NCI-H460 (cell line): ENCODE data around the gene METTL18. TPM values are rescaled to one million over a fixed set of nuclear protein-coding genes. Genes with fewer than 3 reads are reported as not detected.

Source experiments
- DNase-seq: peaks from one replicate; pipeline ENCODE4 v3.0.0-alpha.2; 2016; ENCODE audit warnings: low read depth; ENCODE audit errors: extremely low read depth
- total RNA-seq: library from RNA; depleted of rRNA; stranded (reverse); fragments of >200 nt; shearing (Covaris generic); gene quantifications from 2 replicates; pipeline ENCODE4 v1.2.3, GENCODE V29; 2014; rRNA removed

Gene METTL18
- total RNA-seq, 1 experiment from 2014 or later: 20.8 TPM

GRCh38 chr1:169788402-169788801, 6.3 kb downstream of the METTL18 start:
- DNase-seq: no peak

- DNase-seq: no peak
These were observed 7.7 kb downstream of the METTL18 start for GRCh38 chr1:169786974-169787373.

- no peak for DNase-seq
These were observed 9.4 kb downstream of the METTL18 start for GRCh38 chr1:169785267-169785666.

DNA sequence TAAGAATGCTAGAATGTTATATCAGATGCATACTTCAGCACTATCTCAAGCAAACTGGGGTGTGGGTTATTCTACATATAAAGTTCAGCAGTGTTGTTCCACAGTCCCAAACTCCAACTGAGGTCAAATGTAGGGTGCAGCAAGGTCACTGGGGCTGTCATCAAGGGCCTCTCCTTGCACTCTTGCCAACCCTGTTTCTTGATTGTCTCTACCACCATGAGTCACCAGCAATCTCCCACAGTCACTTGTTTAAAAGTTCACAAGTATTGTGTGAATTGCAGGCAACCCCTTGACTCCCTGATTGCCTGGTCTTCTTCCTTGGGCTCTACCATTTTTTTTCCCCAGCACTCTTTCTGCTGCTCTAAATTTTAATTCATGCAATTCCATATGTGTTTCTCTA, 10.6 kb downstream of the METTL18 start:
- no peak for DNase-seq

GRCh38 chr1:169782596-169782995, 12.1 kb downstream of the METTL18 start:
- no peak for DNase-seq

DNA sequence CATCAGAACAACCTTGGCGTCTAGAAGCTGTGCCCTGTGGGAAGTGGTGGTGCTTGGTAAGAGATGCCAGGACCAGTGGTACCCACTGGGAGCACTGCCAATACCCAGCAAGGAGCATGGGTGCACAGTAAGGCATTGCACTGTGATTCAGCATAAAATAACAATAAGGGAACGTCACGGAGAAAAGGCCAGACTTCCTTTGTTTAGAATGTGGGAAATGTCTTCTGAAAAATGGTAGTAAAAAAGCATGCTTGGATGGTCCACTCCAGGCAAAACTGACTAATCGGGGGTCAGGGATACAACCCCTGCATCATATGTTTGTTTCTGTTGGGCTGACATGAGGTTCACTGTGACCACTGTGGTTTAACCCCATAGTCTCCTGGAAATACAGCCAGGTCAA, 14.7 kb downstream of the METTL18 start:
- no peak for DNase-seq

GRCh38 chr1:169779150-169779549, 15.6 kb downstream of the METTL18 start:
- no peak for DNase-seq

- no peak for DNase-seq
These were observed 18.3 kb downstream of the METTL18 start for GRCh38 chr1:169776440-169776839.

DNA sequence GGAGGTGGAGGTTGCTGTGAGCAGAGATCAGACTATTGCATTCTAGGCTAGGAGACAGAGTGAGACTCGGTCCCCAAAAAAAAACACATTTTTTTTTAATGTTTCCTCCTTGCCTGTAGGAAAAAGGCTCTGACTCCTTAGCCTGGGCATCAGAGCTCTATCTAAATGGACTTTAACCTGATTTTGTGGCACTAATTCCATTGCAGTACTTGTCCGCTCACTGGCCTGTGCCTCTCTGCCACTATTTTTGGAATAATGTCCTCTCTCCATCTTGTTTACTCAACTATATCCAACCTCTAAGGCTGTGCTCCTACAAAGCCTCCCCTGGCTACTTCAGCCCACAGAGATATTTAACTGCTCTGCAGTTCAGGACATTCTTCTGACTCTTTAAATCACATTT, 26.5 kb downstream of the METTL18 start:
- no peak for DNase-seq

DNA sequence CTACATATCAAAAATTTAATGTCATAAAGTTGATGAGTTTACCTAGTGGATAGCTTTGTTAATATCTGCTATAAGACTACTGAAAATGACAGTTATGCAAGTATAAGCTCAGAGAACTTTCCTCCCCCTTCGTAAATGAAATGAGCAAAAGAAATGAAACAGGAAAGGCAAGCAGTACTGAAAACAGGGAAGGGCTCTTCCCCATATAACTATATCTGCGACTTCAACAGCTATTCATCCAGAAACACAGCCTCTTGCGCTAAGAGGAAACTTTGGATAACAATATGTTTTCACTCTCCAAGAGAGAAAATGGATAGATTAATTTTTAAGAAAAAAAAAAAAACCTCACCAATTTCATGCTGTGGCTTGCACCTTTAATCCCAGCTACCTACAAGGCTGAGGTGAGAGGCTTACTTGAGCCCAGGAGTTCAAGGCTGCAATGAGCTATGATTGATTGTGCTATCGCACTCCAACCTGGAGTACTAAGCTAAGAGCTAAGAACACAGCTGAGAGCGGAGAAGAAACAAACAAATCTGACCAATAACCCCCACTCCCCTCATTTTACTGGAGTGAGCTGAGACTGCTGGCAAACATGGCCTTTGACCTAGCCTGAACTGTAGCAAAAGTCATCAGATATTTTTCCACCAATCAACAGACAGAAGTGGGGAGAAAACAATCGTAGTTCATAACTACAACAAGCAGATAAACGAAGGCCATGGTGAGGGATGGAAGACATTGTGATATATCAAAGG, 29.0 kb downstream of the METTL18 start:
- no peak for DNase-seq

GRCh38 chr1:169764919-169765318, 29.8 kb downstream of the METTL18 start:
- DNase-seq: no peak

DNA sequence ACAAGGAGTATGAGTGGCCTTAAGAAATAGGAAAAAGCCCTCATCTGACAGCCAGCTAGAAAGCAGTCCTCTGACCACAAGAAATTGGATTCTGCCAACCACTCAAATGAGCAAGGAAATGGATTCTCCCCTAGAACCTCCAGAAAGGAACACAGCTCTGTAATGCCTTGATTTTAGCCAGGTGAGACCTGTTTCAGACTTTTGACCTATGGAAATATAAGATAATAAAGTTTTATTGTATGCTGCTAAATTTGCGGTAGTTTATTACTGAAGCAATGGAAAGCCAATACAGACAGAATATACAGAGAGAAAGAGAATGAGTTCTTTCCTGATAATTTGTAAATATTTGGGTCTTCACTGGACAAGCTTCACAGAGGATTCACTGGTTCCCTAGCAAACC, 32.0 kb downstream of the METTL18 start:
- no peak for DNase-seq

- DNase-seq: no peak
These were observed 35.7 kb downstream of the METTL18 start for GRCh38 chr1:169759038-169759437.

- DNase-seq: no peak
These were observed 41.2 kb downstream of the METTL18 start for GRCh38 chr1:169753549-169753948.

DNA sequence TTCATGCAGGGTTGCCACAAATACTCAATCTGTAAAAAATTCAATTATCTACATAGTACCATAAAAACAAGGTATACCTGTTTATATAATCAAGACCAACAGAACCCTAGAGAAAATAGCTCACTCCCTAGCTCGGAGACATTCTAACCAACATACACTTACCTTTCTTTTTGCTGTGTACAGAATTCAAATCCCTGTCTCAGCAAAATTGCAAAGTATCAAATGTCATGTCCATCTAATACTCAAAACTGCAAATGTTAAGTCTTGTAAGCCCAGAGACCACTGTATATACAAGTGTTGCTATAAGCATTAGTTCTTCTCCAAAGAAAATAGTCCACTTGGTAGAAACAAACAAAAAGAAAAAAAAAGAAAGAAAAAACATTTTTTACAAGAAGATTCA, 44.7 kb downstream of the METTL18 start:
- no peak for DNase-seq

- DNase-seq: no peak
These were observed 48.2 kb downstream of the METTL18 start for GRCh38 chr1:169746550-169746949.

DNA sequence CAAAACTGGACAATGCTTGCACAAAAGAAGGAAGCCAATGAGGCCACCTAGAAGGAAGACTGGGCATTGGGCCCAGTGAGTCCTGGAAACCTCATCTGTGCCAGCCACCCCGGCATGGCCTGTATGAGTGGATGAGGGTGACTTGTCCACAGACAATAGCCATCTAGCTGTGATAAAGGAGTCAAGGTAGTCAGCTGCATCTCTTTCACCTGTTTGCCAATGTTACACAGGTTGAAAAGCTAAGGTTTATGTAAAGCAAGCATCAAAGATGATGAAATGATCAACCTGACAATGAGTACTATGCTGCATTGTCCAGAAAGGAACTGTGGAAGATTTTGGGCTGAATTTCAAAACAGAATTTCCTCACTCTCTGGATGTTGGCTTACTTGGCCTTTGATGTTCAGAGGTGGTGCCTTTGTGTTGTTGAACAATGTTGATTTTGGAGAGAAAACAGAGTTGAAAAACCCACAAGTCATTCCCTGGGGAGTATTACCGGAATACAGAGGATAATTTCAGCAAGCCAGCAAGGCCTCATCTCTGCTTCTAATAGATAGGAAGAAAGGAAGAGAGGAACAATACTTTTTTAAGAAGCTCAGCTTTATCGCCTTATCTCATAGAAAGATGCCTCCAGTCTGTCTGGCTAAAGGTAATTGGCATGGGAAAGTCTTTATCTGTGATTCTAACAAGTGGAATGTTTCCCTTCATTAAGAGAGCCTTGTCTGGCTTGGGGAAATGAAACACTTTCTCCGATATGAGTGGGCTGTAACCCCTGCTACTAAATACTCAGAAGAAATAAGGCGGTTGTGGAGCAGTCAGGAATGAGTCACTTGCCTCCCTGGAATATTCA, 49.5 kb downstream of the METTL18 start:
- no peak for DNase-seq

Other genes starting within 250 kb of the METTL18 start
- gene F5, start 208.4 kb downstream of the METTL18 start, total RNA-seq: not detected in 2 replicates
- not detected in 2 replicates for gene SELP, start 164.8 kb downstream of the METTL18 start, total RNA-seq
- gene SELL, start 83.3 kb downstream of the METTL18 start, total RNA-seq: not detected in 2 replicates
- not detected in 2 replicates for gene SELE, start 60.8 kb downstream of the METTL18 start, total RNA-seq
- 5.7 and 8.4 TPM in 2 replicates for gene SCYL3, start 99.0 kb upstream of the METTL18 start, total RNA-seq